ENCODE data around the gene SLC3A2. TPM values are rescaled to one million over a fixed set of nuclear protein-coding genes. Genes with fewer than 3 reads are reported as not detected.
"Not testable (repeated sequence)": the region's sequence is repeated elsewhere in the genome, so short reads cannot be mapped to it uniquely, and the experiment has no call there.

SLC3A2 gene
- total RNA-seq, 3 donors from 2014 or later = 147 to 214 (median 171) TPM

DNA sequence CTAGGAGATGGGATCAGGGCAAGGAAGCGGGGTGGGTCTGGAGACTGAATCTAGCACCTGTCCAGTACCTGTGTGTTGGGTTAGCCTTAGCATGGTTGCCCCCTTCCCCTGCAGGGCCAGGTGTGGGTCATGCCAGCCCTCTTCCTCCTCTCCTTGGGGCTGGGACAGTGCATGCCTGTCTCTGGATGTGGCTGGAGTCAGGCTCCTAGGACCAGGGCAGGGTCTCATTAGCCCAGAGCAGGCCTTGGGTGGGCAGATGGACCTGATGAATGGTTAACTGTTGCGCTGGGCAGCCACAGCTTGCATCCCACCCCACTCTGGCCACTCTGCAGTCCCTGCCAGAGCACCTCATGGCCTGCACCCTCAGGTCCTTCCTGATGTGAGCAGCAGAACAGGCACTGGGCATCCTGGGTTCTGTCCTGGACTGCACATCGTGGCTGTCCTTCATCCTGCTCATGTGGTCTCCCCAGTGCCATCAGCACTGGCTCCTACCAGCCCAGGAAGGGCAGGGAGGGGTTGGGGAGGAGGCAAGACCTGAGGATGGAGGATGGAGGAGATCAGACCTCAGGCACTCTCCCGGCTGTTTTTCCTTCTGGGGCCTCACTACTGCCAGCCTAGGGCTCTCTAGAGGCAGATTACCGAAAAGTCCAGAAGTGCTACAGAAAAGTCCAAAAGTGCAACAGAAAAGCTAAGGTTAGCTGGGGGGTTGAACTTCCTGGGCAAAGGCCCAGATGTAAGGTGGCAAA lies 53.2 kb downstream of the SLC3A2 start:
- H3K36me3 ChIP-seq = no peaks in the 10 kb centered on the region
- H3K9me3 ChIP-seq = no peaks in the 10 kb centered on the region
- no peak for TF ChIP-seq CTCF (IDR thresholded peaks at IDR 0.05)
- TF ChIP-seq POLR2A (IDR thresholded peaks at IDR 0.05) = no peak
- TF ChIP-seq POLR2AphosphoS5 (IDR thresholded peaks at IDR 0.05) = no peak
- no peaks in the 10 kb centered on the region for H3K4me1 ChIP-seq
- DNase-seq (ENCODE audit: low spot score in 2 of 2) = no peak
- intact Hi-C loops (cut with DNase I; ENCODE audit: low total_unique reads) = no loop called here
- H3K4me3 ChIP-seq = no peak overlapping the region
- no peaks in the 10 kb centered on the region for H3K27me3 ChIP-seq
- H3K27ac ChIP-seq = no peak overlapping the region

DNA sequence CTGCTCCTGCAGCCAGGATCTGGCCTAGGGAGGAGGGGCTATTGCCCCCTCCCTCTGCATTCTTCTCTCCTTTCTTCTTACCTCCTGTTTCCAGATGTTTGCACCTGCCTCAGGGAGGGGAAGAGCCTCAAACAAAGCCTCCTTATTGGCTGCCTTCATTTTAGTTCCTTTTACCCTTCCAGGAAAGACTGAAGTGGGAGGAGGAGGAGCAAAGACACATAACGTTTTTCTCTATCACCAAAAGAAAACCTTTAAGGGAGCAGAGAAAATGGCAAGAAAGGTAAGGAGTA lies 53.7 kb downstream of the SLC3A2 start:
- Histone ChIP-seq H3K36me3 (no peaks in the 10 kb centered on the region), H3K9me3 (no peaks in the 10 kb centered on the region), H3K4me1 (no peaks in the 10 kb centered on the region), H3K27ac (no peak overlapping the region), H3K4me3 (no peak overlapping the region), H3K27me3 (no peaks in the 10 kb centered on the region)
- TF ChIP-seq POLR2A (IDR thresholded peaks at IDR 0.05) (no peak), POLR2AphosphoS5 (IDR thresholded peaks at IDR 0.05) (no peak), CTCF (IDR thresholded peaks at IDR 0.05) (no peak)
- DNase-seq (ENCODE audit: low spot score in 2 of 2) = no peak
- intact Hi-C loops (cut with DNase I; ENCODE audit: low total_unique reads) = no loop called here

- H3K4me1 ChIP-seq; H3K27me3 ChIP-seq; H3K9me3 ChIP-seq; H3K27ac ChIP-seq; intact Hi-C loops (cut with DNase I; ENCODE audit: low total_unique reads); H3K36me3 ChIP-seq; DNase-seq (ENCODE audit: low spot score in 2 of 2); H3K4me3 ChIP-seq: not testable (repeated sequence)
These were observed 56.8 kb downstream of the SLC3A2 start for GRCh38 chr11:62937528-62937927.

Other genes with a start within 250 kb of the SLC3A2 start
- 100 to 1,000 TPM; 114 to 116 (median 116) TPM for gene GANAB, start 234.3 kb upstream of the SLC3A2 start, total RNA-seq
- gene INTS5, start 227.6 kb upstream of the SLC3A2 start, total RNA-seq = 10 to 100 TPM; 14.6 to 19.0 (median 18.4) TPM
- gene C11orf98, start 215.7 kb upstream of the SLC3A2 start, total RNA-seq = 10 to 100 TPM; 22.9 to 42.9 (median 25.2) TPM
- 10 to 100 TPM in 1 of 3 donors, 1 to 10 TPM in 2; 5.4 to 16.1 (median 5.8) TPM for gene CSKMT, start 215.6 kb upstream of the SLC3A2 start, total RNA-seq
- gene UQCC3, start 209.2 kb upstream of the SLC3A2 start, total RNA-seq = 1 to 10 TPM; 7.4 to 9.8 (median 8.3) TPM
- gene LBHD1, start 208.6 kb upstream of the SLC3A2 start, total RNA-seq = 1 to 10 TPM; 4.3 to 6.0 (median 5.6) TPM
- gene UBXN1, start 201.8 kb upstream of the SLC3A2 start, total RNA-seq = 100 to 1,000 TPM; 204 to 248 (median 239) TPM
- 10 to 100 TPM in 2 of 3 donors, 1 to 10 TPM in 1; 9.8 to 15.1 (median 13.6) TPM for gene LRRN4CL, start 191.4 kb upstream of the SLC3A2 start, total RNA-seq
- 10 to 100 TPM; 40.2 to 58.4 (median 54.1) TPM for gene BSCL2, start 173.5 kb upstream of the SLC3A2 start, total RNA-seq
- not detected for gene GNG3, start 173.2 kb upstream of the SLC3A2 start, total RNA-seq
- gene HNRNPUL2, start 153.4 kb upstream of the SLC3A2 start, total RNA-seq = 10 to 100 TPM; 22.3 to 24.5 (median 23.6) TPM
- gene TTC9C, start 152.4 kb upstream of the SLC3A2 start, total RNA-seq = 10 to 100 TPM; 19.2 to 26.2 (median 25.8) TPM
- gene ZBTB3, start 126.7 kb upstream of the SLC3A2 start, total RNA-seq = 1 to 10 TPM; 5.9 to 9.7 (median 9.0) TPM
- gene POLR2G, start 119.3 kb upstream of the SLC3A2 start, total RNA-seq = 10 to 100 TPM; 54.2 to 80.6 (median 65.5) TPM
- 10 to 100 TPM; 14.1 to 20.8 (median 20.5) TPM for gene TAF6L, start 109.5 kb upstream of the SLC3A2 start, total RNA-seq
- 10 to 100 TPM; 61.4 to 66.9 (median 64.9) TPM for gene TMEM179B, start 93.5 kb upstream of the SLC3A2 start, total RNA-seq
- gene TMEM223, start 88.9 kb upstream of the SLC3A2 start, total RNA-seq = 10 to 100 TPM; 26.9 to 34.1 (median 29.8) TPM
- 10 to 100 TPM; 74.9 to 89.3 (median 76.4) TPM for gene NXF1, start 75.5 kb upstream of the SLC3A2 start, total RNA-seq
- gene STX5, start 48.8 kb upstream of the SLC3A2 start, total RNA-seq = 10 to 100 TPM; 30.8 to 42.3 (median 34.2) TPM
- gene TEX54, start 48.1 kb upstream of the SLC3A2 start, total RNA-seq = 1 to 10 TPM in 1 of 3 donors, not detected in 2; 1.6 TPM
- gene WDR74, start 41.3 kb upstream of the SLC3A2 start, total RNA-seq = 10 to 100 TPM; 46.6 to 62.6 (median 48.7) TPM
- 1 to 10 TPM in 1 of 3 donors, under 1 TPM in 1, not detected in 1; 0.88 to 1.3 TPM for gene CHRM1, start 40.5 kb downstream of the SLC3A2 start, total RNA-seq
- not detected for gene SLC22A6, start 104.1 kb downstream of the SLC3A2 start, total RNA-seq
- gene SLC22A8, start 134.9 kb downstream of the SLC3A2 start, total RNA-seq = not detected

All from breast epithelium (tissue), 4 donors.